GM18951 (cell line): ENCODE data around the gene ZNF277.

Source experiments
- POLR2A ChIP-seq: IDR thresholded peaks from 4 replicates; pipeline ENCODE4 v1.6.1; 2011; ENCODE audit warnings: mild to moderate bottlenecking; ENCODE audit not compliant: insufficient read length, insufficient read depth; ENCODE audit errors: extremely low read depth
- in situ Hi-C: fragments of 300-500 bp; cut with MboI; formaldehyde crosslinking; loops from one replicate; pipeline ENCODE4 v1.12.0; 2022; ENCODE audit warnings: low sequenced_read_pairs, mixed read lengths, inconsistent platforms; ENCODE audit not compliant: unreplicated experiment

ZNF277 gene

GRCh38 chr7:112360681-112361080 lies 154.2 kb downstream of the ZNF277 start:
- in situ Hi-C loops, result no loop called here
- TF ChIP-seq POLR2A, result no peak

- TF ChIP-seq POLR2A, result no peak
- in situ Hi-C loops, result no loop called here
Observed at GRCh38 chr7:112361154-112361553, 154.7 kb downstream of the ZNF277 start.

- in situ Hi-C loops, result no loop called here
- no peak for TF ChIP-seq POLR2A
Observed at GRCh38 chr7:112362053-112362650, 155.7 kb downstream of the ZNF277 start.

- no peak for TF ChIP-seq POLR2A
- in situ Hi-C loops, result no loop called here
Observed at GRCh38 chr7:112362731-112363131, 156.2 kb downstream of the ZNF277 start.

- in situ Hi-C loops, result no loop called here
- no peak for TF ChIP-seq POLR2A
Observed at GRCh38 chr7:112364388-112364787, 157.9 kb downstream of the ZNF277 start.

- no peak for TF ChIP-seq POLR2A
- in situ Hi-C loops, result no loop called here
Observed at GRCh38 chr7:112365551-112365950, 159.1 kb downstream of the ZNF277 start.

GRCh38 chr7:112366886-112367285 lies 160.4 kb downstream of the ZNF277 start:
- no peak for TF ChIP-seq POLR2A
- in situ Hi-C loops, result no loop called here

GRCh38 chr7:112370436-112370835 lies 163.9 kb downstream of the ZNF277 start:
- no peak for TF ChIP-seq POLR2A
- in situ Hi-C loops, result no loop called here

GRCh38 chr7:112371701-112372100 lies 165.2 kb downstream of the ZNF277 start:
- no peak for TF ChIP-seq POLR2A
- in situ Hi-C loops, result no loop called here

- in situ Hi-C loops, result no loop called here
- TF ChIP-seq POLR2A, result no peak
Observed at GRCh38 chr7:112372101-112372500, 165.6 kb downstream of the ZNF277 start.

GRCh38 chr7:112377593-112377992 lies 171.1 kb downstream of the ZNF277 start:
- TF ChIP-seq POLR2A, result no peak
- in situ Hi-C loops, result no loop called here

GRCh38 chr7:112381311-112382091 lies 175.0 kb downstream of the ZNF277 start:
- in situ Hi-C loops, result no loop called here
- no peak for TF ChIP-seq POLR2A

GRCh38 chr7:112383671-112384417 lies 177.3 kb downstream of the ZNF277 start:
- in situ Hi-C loops, result no loop called here
- no peak for TF ChIP-seq POLR2A
